Right atrium auricular region (tissue), 2 donors: ENCODE results near the gene NOL7. TPM values are rescaled to one million over a fixed set of nuclear protein-coding genes. Genes with fewer than 3 reads are reported as not detected.

Experiments used
- DNase-seq: peaks from one replicate; pipeline ENCODE4 v3.0.0-alpha.2; 2019; ENCODE audit warnings: low spot score
- H3K27ac ChIP-seq, 2 donors: fragments of 200-600 bp; sonication (generic); 1 replicate in 1 of 2; 2 replicates in 1 of 2; pipeline ENCODE4 v1.5.1; 2016 to 2019
- H3K27me3 ChIP-seq, 2 donors: fragments of 200-600 bp; sonication (generic); one replicate each; pipeline versions ENCODE4 v1.5.1 to v1.6.0; 2017 to 2019
- H3K36me3 ChIP-seq: fragments of 200-600 bp; sonication (generic); one replicate; pipeline ENCODE4 v1.5.1; 2016
- H3K4me1 ChIP-seq, 2 donors: fragments of 200-600 bp; sonication (generic); one replicate each; pipeline versions ENCODE4 v1.5.1 to v1.6.0; 2017 to 2019
- H3K4me3 ChIP-seq, 2 donors: fragments of 200-600 bp; sonication (generic); 1 replicate in 1 of 2; 2 replicates in 1 of 2; pipeline ENCODE4 v1.5.1; 2017 to 2019; ENCODE audit warnings: mild to moderate bottlenecking in 1 of 2, moderate library complexity in 1 of 2
- H3K9me3 ChIP-seq, 2 donors: fragments of 200-600 bp; sonication (generic); one replicate each; pipeline ENCODE4 v1.5.1; 2019
- CTCF ChIP-seq, 2 donors: fragments of 200-600 bp; sonication (generic); IDR thresholded peaks; one replicate each; pipeline ENCODE4 v1.5.1; 2019; ENCODE audit warnings: antibody characterized with exemption in 2 of 2
- total RNA-seq, 2 donors: library from RNA; depleted of rRNA; stranded (reverse); fragments of >200 nt; gene quantifications; one replicate each; pipeline ENCODE4 v1.1.0, GENCODE V29; 2016

NOL7 gene
- total RNA-seq, 2 donors from 2014 or later, result 70.5 to 75.9 TPM

- Histone ChIP-seq H3K27ac (no peak overlapping the region), H3K36me3 (peaks cover 61% of the 10 kb centered on the region), H3K9me3 (no peaks in the 10 kb centered on the region), H3K27me3 (no peaks in the 10 kb centered on the region), H3K4me3 (no peak overlapping the region), H3K4me1 (peaks cover 0 to 13% of the 10 kb centered on the region in 2 donors)
- TF ChIP-seq CTCF (IDR thresholded peaks at IDR 0.05), result no peak
- DNase-seq, result no peak
Measured at GRCh38 chr6:13589801-13590200, 25.3 kb upstream of the NOL7 start.

DNA sequence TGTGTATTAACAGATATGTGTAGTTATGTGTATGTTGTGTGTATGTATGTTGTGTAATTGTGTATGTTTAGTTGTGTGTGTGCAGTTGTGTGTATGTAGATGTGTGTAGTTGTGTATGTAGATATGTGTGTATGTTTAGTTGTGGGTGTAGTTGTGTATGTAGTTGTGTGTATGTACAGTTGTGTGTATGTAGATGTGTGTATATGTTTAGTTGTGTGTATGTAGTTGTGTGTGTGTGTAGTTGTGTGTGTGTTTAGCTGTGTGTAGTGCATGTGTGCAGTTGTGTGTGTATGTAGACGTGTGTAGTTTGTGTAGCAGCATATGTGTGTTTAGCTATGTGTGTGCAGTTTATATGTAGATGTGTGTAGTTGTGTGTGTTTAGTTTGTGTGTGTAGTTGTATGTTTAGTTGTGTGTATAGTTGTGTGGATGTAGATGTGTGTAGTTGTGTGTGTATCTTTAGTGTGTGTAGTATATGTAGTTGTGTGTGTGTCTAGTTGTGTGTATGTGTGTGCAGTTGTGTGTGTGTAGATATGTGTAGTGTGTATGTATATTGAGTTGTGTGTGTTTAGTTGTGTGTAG, 24.5 kb upstream of the NOL7 start:
- no peak for TF ChIP-seq CTCF (IDR thresholded peaks at IDR 0.05)
- no peak overlapping the region for H3K4me3 ChIP-seq
- H3K4me1 ChIP-seq, result peaks cover 0 to 13% of the 10 kb centered on the region in 2 donors
- peaks cover 62% of the 10 kb centered on the region for H3K36me3 ChIP-seq
- no peaks in the 10 kb centered on the region for H3K27me3 ChIP-seq
- DNase-seq, result no peak
- no peak overlapping the region for H3K27ac ChIP-seq
- H3K9me3 ChIP-seq, result no peaks in the 10 kb centered on the region

DNA sequence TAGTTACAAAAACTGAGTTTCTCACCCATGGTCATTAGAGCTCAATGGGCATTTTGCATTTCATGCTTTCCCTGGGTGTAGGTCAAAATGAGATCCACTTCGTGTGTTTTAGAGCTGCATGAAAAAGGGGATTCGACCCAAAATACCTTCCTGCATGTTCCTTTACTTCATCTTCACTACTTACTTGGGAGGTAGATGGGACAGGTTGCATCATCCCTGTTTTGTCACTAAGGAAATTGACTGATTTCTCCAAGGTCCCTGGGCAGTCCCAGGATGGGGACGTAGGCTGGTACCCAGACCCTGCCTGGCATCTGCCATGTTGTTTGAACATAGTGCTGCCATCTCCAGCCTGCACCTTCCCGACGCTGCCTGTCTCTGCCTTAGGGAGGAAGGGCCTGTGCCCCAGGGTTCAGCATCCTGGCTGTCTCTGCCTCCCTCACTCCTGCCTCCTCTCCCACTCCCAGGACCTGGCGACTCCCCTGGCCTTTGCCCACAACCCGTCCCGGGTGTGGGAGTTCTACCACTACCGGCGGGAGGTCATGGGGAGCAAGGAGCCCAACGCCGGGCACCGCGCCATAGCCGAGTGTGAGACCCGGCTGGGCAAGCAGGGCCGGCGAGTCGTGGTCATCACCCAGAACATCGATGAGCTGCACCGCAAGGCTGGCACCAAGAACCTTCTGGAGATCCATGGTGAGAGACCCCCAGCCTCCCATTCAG, 23.8 kb upstream of the NOL7 start:
- Histone ChIP-seq H3K27me3 (no peaks in the 10 kb centered on the region), H3K4me3 (no peak overlapping the region), H3K36me3 (peaks cover 69% of the 10 kb centered on the region), H3K27ac (no peak overlapping the region), H3K4me1 (peaks cover 0 to 13% of the 10 kb centered on the region in 2 donors), H3K9me3 (no peaks in the 10 kb centered on the region)
- no peak for TF ChIP-seq CTCF (IDR thresholded peaks at IDR 0.05)
- no peak for DNase-seq

GRCh38 chr6:13593103-13593502, 22.0 kb upstream of the NOL7 start:
- Histone ChIP-seq H3K4me3 (no peak overlapping the region), H3K27me3 (no peaks in the 10 kb centered on the region), H3K27ac (no peak overlapping the region), H3K9me3 (no peaks in the 10 kb centered on the region), H3K4me1 (no peaks in the 10 kb centered on the region), H3K36me3 (peaks cover 76% of the 10 kb centered on the region)
- no peak for TF ChIP-seq CTCF (IDR thresholded peaks at IDR 0.05)
- DNase-seq, result no peak

- H3K4me3 ChIP-seq, result no peak overlapping the region
- no peak overlapping the region for H3K27ac ChIP-seq
- no peak for TF ChIP-seq CTCF (IDR thresholded peaks at IDR 0.05)
- no peaks in the 10 kb centered on the region for H3K9me3 ChIP-seq
- H3K4me1 ChIP-seq, result no peaks in the 10 kb centered on the region
- no peaks in the 10 kb centered on the region for H3K27me3 ChIP-seq
- peaks cover 79% of the 10 kb centered on the region for H3K36me3 ChIP-seq
- DNase-seq, result no peak
Measured at GRCh38 chr6:13593720-13594119, 21.4 kb upstream of the NOL7 start.
